ENCODE measurements around the gene F10.

DNA sequence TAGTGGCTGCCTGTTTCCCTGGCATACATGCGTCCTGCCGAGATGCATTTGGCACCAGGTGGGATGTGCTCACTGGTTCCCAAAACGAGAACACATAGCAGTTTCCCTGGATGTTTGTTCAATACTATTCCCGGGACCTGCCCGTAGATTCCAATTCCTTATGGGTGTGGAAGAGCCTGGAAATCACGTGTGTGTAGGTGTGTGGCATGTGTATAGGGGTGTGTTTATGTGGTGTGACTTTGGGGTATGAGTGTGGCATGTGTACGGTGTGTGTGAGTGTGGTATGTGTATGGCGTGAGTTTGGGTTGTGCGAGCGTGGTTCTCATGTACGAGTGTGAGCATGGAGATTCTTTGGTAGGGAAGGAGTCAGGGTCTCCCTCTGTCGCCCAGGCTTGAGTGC lies 19.9 kb upstream of the F10 start:
- TF ChIP-seq EZH2 (IDR thresholded peaks at IDR 0.05; ENCODE audit: borderline replicate concordance), result no peak
- TF ChIP-seq, protein P1, sequence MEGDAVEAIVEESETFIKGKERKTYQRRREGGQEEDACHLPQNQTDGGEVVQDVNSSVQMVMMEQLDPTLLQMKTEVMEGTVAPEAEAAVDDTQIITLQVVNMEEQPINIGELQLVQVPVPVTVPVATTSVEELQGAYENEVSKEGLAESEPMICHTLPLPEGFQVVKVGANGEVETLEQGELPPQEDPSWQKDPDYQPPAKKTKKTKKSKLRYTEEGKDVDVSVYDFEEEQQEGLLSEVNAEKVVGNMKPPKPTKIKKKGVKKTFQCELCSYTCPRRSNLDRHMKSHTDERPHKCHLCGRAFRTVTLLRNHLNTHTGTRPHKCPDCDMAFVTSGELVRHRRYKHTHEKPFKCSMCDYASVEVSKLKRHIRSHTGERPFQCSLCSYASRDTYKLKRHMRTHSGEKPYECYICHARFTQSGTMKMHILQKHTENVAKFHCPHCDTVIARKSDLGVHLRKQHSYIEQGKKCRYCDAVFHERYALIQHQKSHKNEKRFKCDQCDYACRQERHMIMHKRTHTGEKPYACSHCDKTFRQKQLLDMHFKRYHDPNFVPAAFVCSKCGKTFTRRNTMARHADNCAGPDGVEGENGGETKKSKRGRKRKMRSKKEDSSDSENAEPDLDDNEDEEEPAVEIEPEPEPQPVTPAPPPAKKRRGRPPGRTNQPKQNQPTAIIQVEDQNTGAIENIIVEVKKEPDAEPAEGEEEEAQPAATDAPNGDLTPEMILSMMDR (IDR thresholded peaks at IDR 0.05; ENCODE audit: poor library complexity), result no peak
- TF ChIP-seq EZH2phosphoT487 (IDR thresholded peaks at IDR 0.05; ENCODE audit: low read depth, severe bottlenecking, unreplicated experiment), result no peak
